Measurements from ENCODE around the gene ADGRB2.

GRCh38 chr1:31723828-31724359 lies 40.2 kb downstream of the ADGRB2 start:
- TF ChIP-seq CTCF (IDR thresholded peaks at IDR 0.05 in 4 of 5, conservative IDR thresholded peaks at IDR 0.05 in 1 of 5) (no peak), POLR2A (IDR thresholded peaks at IDR 0.05) (no peak)

All from gastrocnemius medialis (tissue), 4 donors.